Activated T-cell treated with anti-CD3 and anti-CD28 coated beads, Interleukin-2, amount 50 U/mL, for 48 hours (primary cell): Measurements from ENCODE around the gene CEACAM16.

ENCODE experiments used
- DNase-seq, 2 experiments: peaks; one replicate each; pipeline ENCODE4 v3.0.0-alpha.2; 2020

The CEACAM16 gene

GRCh38 chr19:44747739-44748425 lies 48.9 kb downstream of the CEACAM16 start:
- DNase-seq, result peak; percentile 77 to 78

GRCh38 chr19:44748426-44749254 lies 49.7 kb downstream of the CEACAM16 start, which contains the start of gene BCL3:
BCL3 (plus strand) TSS chr19:44748708; CDS start chr19:44748791, 83 bp downstream.
- peak; percentile 76 to 82 for DNase-seq

DNA sequence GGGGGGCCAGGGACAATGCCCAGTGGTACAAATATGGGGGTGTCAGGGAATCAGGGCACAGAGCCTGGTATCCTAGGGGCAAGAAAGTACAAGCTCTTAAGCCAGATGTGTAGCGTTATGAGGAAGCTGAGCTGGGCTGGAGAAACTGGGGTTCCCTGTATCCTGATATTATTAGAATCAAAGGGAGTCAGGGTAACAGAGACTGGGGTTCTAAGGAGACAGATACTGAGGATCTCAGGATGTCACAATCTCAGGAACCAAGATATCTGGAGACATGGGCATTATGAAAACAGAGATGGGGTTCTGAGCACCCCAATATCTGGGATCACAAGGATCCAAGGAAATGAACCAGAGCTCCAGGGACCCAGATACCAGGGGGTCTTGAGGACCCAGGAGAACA lies 50.3 kb downstream of the CEACAM16 start:
- DNase-seq, result no peak

GRCh38 chr19:44749994-44750393 lies 51.0 kb downstream of the CEACAM16 start:
- DNase-seq, result no peak

GRCh38 chr19:44752123-44752815 lies 53.3 kb downstream of the CEACAM16 start:
- DNase-seq, result no peak

DNA sequence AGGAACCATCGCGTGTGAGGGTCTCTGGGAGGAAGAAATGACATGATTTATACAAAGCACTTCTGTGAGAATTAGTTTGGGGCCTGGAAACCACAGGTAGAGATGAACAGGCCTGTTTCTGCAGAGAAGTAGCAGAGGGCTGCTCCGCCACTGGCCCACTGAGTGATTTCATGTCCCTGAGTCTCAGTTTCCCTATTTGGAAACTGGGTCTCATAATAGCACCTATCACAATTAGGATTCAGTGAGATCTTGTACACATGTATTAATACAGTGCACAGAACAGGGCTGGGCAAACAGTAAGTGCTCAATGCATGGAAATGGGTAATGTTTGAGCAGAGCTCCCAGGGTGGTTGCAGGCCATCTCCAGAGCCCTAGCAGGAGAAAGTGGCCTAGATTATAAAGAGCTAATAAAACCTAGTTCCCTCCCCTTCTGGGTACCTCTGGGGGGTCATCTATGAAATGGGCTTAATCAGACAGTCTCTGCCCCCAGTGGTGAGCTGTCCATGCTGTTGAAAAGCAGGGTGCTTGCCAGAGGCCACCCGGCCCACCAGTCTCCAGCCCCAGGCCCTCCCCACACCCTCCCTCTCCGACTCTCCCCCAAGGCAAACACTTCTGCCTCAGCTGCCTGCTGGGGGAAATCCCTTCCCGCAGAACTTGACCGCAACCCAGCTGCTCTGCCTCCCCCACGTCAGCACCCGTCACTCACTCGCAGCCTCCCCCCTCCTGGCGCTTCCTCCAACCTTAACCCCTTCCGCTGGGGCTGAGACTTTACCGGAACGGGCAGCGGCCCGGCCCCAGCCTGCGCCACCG lies 54.1 kb downstream of the CEACAM16 start:
- peak; percentile 95 to 96 for DNase-seq

- DNase-seq, result no peak
These were observed 54.6 kb downstream of the CEACAM16 start for GRCh38 chr19:44753626-44753931.

DNA sequence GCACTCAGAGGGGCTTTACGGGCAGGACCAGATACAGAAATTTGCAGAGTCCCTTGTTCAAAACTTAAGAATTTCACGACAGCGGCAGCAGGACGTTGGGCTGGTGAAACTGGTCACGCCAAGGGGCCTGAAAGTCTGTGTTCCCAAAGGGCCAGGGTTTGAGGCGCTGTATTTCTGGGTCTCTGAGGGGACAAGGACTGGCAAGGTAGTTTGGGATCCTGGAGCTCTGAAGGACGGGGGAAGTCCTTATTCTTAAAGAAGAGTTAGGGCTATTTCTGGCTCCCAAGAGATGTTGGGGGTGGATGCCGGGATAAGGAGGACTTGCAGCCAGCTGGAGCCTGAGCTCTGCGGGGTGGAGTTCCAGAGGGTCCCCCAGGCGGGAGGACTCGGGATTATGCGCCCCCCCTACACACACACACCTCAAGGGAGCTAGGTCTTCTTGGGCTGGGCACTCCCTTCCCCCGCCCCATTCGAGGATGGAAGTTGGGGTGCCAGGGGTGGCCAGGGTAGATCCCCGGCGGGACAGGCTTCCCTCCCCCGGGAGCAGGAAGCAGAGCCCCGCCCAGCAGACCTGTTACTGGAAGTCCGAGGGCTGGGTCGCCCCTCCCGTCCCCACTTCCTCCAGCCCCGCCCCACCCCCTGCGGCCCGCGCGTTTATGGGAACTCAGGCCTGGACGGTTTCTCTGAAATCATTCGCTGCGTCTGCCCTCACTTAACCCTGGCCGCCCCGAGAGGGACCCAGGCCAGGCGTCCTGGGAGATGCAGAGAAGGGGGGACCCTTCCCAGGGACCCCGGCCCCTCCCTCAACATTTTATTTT lies 55.2 kb downstream of the CEACAM16 start:
- peak; percentile 93 to 94 for DNase-seq

DNA sequence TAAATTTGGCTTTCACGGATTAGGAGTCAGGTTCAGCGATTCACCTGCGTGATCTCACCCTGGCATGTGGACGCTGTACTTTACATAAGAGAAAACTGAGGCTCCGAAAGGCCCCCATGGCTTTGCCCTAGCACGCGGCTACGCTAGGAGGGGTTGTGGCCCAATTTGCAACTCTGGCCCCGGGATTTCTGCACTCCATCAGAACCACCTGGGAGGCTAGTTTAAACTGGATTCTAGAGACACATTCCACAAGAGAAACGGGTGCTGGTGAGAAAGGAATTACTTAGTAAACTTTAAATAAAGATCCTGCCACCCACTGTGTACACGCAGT lies 55.8 kb downstream of the CEACAM16 start:
- DNase-seq, result no peak

DNA sequence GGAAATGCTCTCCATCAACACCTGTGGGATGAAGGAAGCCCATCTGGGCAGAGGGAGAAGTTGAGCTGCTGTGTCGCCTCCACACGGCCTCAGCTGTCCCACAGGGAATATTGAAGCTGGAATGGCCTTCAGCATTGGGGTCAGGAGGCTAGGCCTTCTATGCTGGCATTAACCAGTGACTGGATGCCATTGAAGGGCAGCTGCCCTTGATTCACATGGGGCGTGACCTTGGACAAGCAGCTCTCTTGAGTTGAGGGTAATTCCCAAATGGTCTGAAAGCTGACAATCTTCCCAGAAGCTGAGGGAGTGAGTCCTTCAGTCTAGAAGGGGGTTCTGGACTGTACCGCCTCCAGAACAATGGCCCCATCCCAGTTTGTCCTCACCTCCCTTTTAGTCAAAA lies 56.3 kb downstream of the CEACAM16 start:
- no peak for DNase-seq

DNA sequence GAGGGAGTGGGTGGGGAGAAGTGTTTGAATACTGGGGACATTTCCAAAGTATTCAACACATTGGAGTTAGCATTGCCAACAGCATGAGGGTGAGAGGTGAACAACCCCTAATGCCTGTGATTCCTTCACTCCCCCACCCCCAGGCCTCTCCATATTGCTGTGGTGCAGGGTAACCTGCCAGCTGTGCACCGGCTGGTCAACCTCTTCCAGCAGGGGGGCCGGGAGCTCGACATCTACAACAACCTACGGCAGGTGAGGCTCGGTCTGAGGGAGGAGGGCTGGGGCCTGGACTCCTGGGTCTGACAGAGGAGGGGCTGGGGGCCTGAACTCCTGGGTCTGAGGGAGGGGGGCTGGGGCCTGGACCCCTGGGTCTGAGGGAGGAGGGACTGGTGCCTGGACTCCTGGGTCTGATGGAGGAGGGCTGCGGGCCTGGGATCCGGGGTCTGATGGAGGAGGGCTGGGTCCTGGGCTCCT lies 57.2 kb downstream of the CEACAM16 start:
- DNase-seq, result no peak

DNA sequence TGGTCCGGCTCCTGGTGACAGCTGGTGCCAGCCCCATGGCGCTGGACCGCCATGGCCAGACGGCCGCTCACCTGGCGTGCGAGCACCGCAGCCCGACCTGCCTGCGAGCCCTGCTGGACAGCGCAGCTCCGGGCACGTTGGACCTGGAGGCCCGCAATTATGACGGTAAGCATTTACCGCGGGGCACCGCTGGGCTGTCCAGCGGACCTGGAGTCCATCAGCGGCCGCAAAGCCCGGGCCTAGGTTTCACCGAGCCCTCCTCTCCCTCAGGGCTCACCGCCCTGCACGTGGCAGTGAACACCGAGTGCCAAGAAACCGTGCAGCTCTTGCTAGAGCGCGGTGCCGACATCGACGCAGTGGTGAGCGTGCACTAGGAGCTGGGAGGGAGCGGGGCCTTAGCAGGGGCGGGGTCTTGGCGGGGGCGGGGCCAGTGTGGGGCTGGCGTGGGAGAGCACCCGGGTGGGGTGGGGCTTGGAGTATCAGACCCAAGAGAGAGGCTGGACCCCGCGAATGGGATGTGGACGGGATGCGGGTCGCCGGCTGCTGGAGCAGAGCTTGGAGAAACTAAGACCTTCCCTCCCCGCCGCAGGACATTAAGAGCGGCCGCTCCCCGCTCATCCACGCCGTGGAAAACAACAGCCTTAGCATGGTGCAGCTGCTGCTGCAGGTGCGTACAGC lies 58.2 kb downstream of the CEACAM16 start:
- no peak for DNase-seq

GRCh38 chr19:44757735-44758505 lies 59.0 kb downstream of the CEACAM16 start:
- no peak for DNase-seq

DNA sequence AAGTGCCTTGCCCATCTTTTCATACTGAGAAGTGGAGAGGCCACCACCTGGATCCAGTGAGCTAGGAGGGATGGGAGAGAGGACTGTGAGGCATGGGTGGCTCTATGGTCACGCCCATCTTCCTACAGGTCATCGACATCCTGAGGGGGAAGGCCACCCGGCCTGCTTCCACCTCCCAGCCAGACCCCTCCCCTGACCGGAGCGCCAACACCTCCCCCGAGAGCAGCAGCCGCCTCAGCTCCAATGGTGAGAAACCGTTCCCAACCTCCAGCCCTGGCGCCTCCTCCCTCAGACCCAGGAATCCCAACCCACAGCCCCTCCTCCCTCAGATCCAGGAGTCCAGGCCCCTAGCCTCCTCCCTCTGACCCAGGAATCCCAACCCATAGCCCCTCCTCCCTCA lies 59.6 kb downstream of the CEACAM16 start:
- DNase-seq, result no peak

DNA sequence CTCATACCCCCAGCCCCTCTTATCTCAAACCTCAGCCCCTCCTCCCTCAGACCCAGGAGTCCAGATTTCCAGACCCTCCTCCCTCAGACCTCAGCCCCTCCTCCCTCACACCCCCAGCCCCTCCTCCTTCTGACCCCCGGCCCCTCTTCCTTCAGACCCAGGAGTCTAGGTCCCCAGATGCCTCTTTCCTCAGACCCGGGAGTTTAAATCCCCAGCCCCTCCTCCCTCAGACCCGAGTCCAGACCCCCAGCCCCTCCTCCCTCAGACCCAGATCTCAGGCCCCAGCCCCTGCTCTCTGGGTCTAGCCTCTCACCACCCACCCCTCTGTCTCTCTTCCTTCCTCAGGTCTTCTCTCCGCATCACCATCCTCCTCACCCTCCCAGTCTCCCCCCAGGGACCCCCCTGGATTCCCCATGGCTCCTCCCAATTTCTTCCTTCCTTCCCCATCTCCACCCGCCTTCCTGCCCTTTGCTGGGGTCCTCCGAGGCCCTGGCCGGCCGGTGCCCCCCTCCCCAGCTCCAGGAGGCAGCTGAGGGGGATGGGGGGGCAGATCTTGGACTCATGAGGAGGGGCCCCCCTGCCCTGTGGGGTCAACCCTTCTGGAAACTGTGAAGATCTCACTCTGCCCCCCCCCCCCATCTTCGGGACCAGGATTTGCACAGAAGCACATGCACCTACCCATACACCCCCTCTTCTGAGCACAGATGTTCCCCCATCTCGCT lies 60.3 kb downstream of the CEACAM16 start:
- no peak for DNase-seq
